HepG2 (cell line): Measurements from ENCODE around the gene JAGN1. TPM values are rescaled to one million over a fixed set of nuclear protein-coding genes. Genes with fewer than 3 reads are reported as not detected.

ENCODE experiments used
- ATAD3A ChIP-seq: sonication (generic); formaldehyde crosslinking; IDR thresholded peaks from 2 replicates; pipeline ENCODE4 v1.4.0; 2020; ENCODE audit warnings: missing genetic modification reagents
- CC2D1A ChIP-seq: sonication (generic); formaldehyde crosslinking; IDR thresholded peaks from 2 replicates; pipeline ENCODE4 v1.8.1; 2023; ENCODE audit warnings: mild to moderate bottlenecking, missing genetic modification reagents
- CENPX ChIP-seq: sonication (generic); formaldehyde crosslinking; IDR thresholded peaks from 2 replicates; pipeline ENCODE4 v1.9.0; 2021; ENCODE audit warnings: mild to moderate bottlenecking, missing genetic modification reagents, moderate library complexity
- KLF12 ChIP-seq: sonication (generic); formaldehyde crosslinking; IDR thresholded peaks from 2 replicates; pipeline ENCODE4 v1.4.0; 2020; ENCODE audit warnings: missing genetic modification reagents, borderline replicate concordance
- MTA3 ChIP-seq: sonication (generic); formaldehyde crosslinking; IDR thresholded peaks from 2 replicates; pipeline ENCODE4 v1.4.0; 2020; ENCODE audit warnings: missing genetic modification reagents
- PHF5A ChIP-seq: IDR thresholded peaks from one replicate; pipeline ENCODE4 v1.6.1; 2018; ENCODE audit warnings: low read depth, missing genetic modification reagents; ENCODE audit not compliant: unreplicated experiment
- RERE ChIP-seq: IDR thresholded peaks from 2 replicates; pipeline ENCODE4 v1.6.1; 2016; ENCODE audit warnings: low read depth, missing genetic modification reagents, missing compliant biosample characterization
- SAFB2 ChIP-seq: sonication (generic); formaldehyde crosslinking; IDR thresholded peaks from 2 replicates; pipeline ENCODE4 v1.5.1; 2020; ENCODE audit warnings: missing genetic modification reagents, low read depth, mild to moderate bottlenecking, borderline replicate concordance
- SMAD3 ChIP-seq: sonication (generic); formaldehyde crosslinking; IDR thresholded peaks from 2 replicates; pipeline ENCODE4 v1.4.0; 2020; ENCODE audit warnings: missing genetic modification reagents
- SP4 ChIP-seq: sonication (generic); formaldehyde crosslinking; IDR thresholded peaks from 2 replicates; pipeline ENCODE4 v1.8.1; 2023; ENCODE audit warnings: mild to moderate bottlenecking, missing genetic modification reagents
- SYNCRIP ChIP-seq: fragments of 200-400 bp; formaldehyde crosslinking; IDR thresholded peaks from 2 replicates; pipeline ENCODE4 v1.6.1; 2018; ENCODE audit warnings: mild to moderate bottlenecking, low read depth, low read length; ENCODE audit not compliant: insufficient read depth
- THAP9 ChIP-seq: sonication (generic); formaldehyde crosslinking; IDR thresholded peaks from 2 replicates; pipeline ENCODE4; 2020; ENCODE audit warnings: missing genetic modification reagents, mild to moderate bottlenecking, borderline replicate concordance
- THRA ChIP-seq: sonication (generic); formaldehyde crosslinking; IDR thresholded peaks from 2 replicates; pipeline ENCODE4 v1.4.0; 2020; ENCODE audit warnings: missing genetic modification reagents, borderline replicate concordance
- THYN1 ChIP-seq: sonication (generic); formaldehyde crosslinking; IDR thresholded peaks from 2 replicates; pipeline ENCODE4 v1.8.1; 2023; ENCODE audit warnings: low read depth, mild to moderate bottlenecking, moderate library complexity, missing genetic modification reagents, borderline replicate concordance
- ZFP37 ChIP-seq: sonication (generic); formaldehyde crosslinking; IDR thresholded peaks from 2 replicates; pipeline ENCODE4 v1.4.0; 2020; ENCODE audit warnings: missing genetic modification reagents, borderline replicate concordance
- ZMAT3 ChIP-seq: sonication (generic); formaldehyde crosslinking; conservative IDR thresholded peaks from 2 replicates; pipeline ENCODE4 v1.7.0; 2021; ENCODE audit warnings: missing genetic modification reagents
- ZMYM2 ChIP-seq: sonication (generic); formaldehyde crosslinking; IDR thresholded peaks from 2 replicates; pipeline ENCODE4 v1.8.0; 2022; ENCODE audit warnings: mild to moderate bottlenecking, missing genetic modification reagents
- ZNF329 ChIP-seq: sonication (generic); formaldehyde crosslinking; IDR thresholded peaks from 2 replicates; pipeline ENCODE4 v1.9.0; 2021; ENCODE audit warnings: low read depth, mild to moderate bottlenecking, missing genetic modification reagents
- ZNF331 ChIP-seq: sonication (generic); formaldehyde crosslinking; IDR thresholded peaks from 2 replicates; pipeline ENCODE4 v1.4.0; 2020; ENCODE audit warnings: missing genetic modification reagents
- ZNF670 ChIP-seq: sonication (generic); formaldehyde crosslinking; IDR thresholded peaks from 2 replicates; pipeline ENCODE4 v1.8.0; 2022; ENCODE audit warnings: mild to moderate bottlenecking, missing genetic modification reagents, borderline replicate concordance
- polyA plus RNA-seq, 8 experiments: library from polyadenylated mRNA; depleted of rRNA in 3 of 8; stranded (reverse) in 7 of 8; unstranded in 1 of 8; fragments of >200 nt; fragmentation: Illumina TruSeq in 4 of 8; extraction: Trizol in 4 of 8; gene quantifications; 2 replicates each; pipeline versions ENCODE4 v1.2.1 to v1.2.3, GENCODE V29; 2011 to 2016; ENCODE audit warnings: low read depth in 4 of 8, missing spikeins in 1 of 8, mixed read lengths in 1 of 8; ENCODE audit not compliant: insufficient read depth in 1 of 8
- total RNA-seq, 5 experiments: library from RNA; depleted of rRNA; stranded (reverse); fragments of >200 nt; fragmentation: Illumina TruSeq; extraction: Trizol; gene quantifications; 2 replicates each; pipeline ENCODE4 v1.2.3, GENCODE V29; 2016; ENCODE audit warnings: low read depth in 1 of 5

The JAGN1 gene
- total and polyA plus RNA-seq, 2 of the 13 experiments (the other 11 are each of a cell fraction or from before 2014, with no cell fraction given) = 49.9 to 50.9 TPM

GRCh38 chr3:9916734-9917680, 26.6 kb downstream of the JAGN1 start, which contains the start of gene IL17RC (continued):
- TF ChIP-seq KLF12 (CRISPR knock-in tag) = no peak
- peak; percentile 28 for TF ChIP-seq PHF5A (CRISPR knock-in tag)
- TF ChIP-seq ZNF329 (CRISPR knock-in tag) = no peak
- TF ChIP-seq ZMAT3 (CRISPR knock-in tag) = no peak
- no peak for TF ChIP-seq SMAD3 (CRISPR knock-in tag)
- no peak for TF ChIP-seq RERE (CRISPR knock-in tag)
- no peak for TF ChIP-seq SAFB2 (CRISPR knock-in tag)
- TF ChIP-seq SP4 (CRISPR knock-in tag) = no peak
- no peak for TF ChIP-seq ZMYM2 (CRISPR knock-in tag)
- no peak for TF ChIP-seq MTA3 (CRISPR knock-in tag)
- no peak for TF ChIP-seq ZNF331
- no peak for TF ChIP-seq ZNF670 (CRISPR knock-in tag)
- no peak for TF ChIP-seq THYN1 (CRISPR knock-in tag)
- TF ChIP-seq CC2D1A (CRISPR knock-in tag) = no peak
- TF ChIP-seq ZFP37 (CRISPR knock-in tag) = no peak
- no peak for TF ChIP-seq THAP9 (CRISPR knock-in tag)
- no peak for TF ChIP-seq CENPX (CRISPR knock-in tag)
- TF ChIP-seq THRA (CRISPR knock-in tag) = 0 out of 2 replicates have a peak, but pooled peaks have one; percentile 16
- TF ChIP-seq ATAD3A (CRISPR knock-in tag) = no peak
- no peak for TF ChIP-seq SYNCRIP
